EL (cell line): ENCODE data around the gene VPS35.

ENCODE experiments used
- DNase-seq: peaks from one replicate; pipeline ENCODE4 v3.0.0-alpha.2; 2016

VPS35 gene

DNA sequence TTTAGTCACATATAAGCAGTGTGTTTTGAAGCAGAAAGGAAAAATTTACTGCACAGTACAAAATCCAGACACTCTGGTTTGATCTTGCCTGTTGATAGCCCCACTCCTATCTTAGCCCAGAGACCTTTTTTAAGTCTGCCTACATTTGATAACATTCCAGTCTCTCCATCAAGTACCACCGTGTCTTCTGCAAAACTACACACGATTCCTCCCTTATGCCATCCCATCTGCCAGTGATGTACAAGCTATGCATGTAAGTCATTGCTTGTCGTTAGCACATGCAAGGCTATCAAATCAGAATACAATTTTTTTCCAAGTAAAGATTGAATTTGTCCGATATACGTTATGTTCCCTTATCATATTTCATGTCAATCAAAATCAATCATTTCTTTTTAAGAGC is 82.7 kb downstream of the VPS35 start:
- no peak for DNase-seq
